ENCODE data around the gene FAM89B. TPM values are rescaled to one million over a fixed set of nuclear protein-coding genes. Genes with fewer than 3 reads are reported as not detected.

The FAM89B gene
- total and polyA plus RNA-seq, 7 donors = 34.0 to 96.7 (median 63.3) TPM

DNA sequence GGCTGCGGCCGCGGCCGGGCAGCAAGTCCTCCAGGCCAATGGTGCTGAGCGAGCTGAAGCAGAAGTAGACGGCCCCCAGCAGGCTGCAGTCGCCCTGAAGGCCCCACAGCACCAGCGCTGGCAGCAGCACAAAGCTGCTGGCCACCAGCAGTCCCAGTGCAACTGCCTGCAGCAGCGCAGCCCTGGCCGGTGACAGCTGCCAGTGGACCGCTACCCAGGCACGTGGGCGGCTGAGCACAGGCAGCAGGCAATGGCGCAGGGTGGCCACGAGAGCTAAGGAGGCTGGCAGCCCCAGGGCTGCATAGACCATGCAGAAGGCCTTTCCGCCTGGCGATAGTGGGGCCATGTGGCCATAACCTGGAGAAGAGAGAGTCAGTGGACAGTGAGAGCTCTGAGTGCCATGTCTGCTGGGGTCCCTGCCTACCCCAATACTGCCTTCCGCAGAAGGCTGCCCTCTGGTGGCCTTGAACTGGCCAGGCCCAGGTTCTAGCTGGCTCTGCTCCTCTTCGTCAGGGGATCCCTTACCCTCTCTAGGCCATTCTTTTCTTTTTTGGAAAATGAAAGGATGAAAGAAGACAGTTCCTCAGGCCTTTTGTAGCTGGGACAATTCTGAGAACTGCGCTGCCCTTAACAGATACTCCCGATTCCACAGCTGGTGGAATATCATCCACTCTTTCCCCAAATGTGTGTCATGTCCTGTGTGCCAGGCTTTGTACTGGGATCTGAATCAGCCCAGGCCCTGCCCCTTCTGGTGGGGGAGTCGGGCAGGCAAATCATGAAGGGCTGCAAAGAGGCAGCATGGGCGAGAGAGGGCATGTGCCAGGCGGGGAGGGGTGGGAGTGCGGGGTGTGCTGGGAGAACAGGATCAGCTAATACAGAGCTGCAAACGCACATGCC is 21.4 kb downstream of the FAM89B start:
- Histone ChIP-seq H3K9me3 (no peaks in the 10 kb centered on the region), H3K4me1 (peaks cover 0 to 38% (median 31%) of the 10 kb centered on the region in 4 donors), H3K36me3 (peaks cover 20 to 59% (median 43%) of the 10 kb centered on the region in 4 donors), H3K27ac (peak overlapping the region; percentile 32 to 81 (median 53)), H3K4me3 (no peak overlapping the region), H3K27me3 (no peaks in the 10 kb centered on the region)
- intact Hi-C loops (cut with DNase I) = loop anchor here (1.0 to 2.0 kb wide), 2 partner anchors 17 to 53 kb away; partner anchors contain the start of gene EHBP1L1
- peak; percentile 75 for DNase-seq
- TF ChIP-seq, protein P1, sequence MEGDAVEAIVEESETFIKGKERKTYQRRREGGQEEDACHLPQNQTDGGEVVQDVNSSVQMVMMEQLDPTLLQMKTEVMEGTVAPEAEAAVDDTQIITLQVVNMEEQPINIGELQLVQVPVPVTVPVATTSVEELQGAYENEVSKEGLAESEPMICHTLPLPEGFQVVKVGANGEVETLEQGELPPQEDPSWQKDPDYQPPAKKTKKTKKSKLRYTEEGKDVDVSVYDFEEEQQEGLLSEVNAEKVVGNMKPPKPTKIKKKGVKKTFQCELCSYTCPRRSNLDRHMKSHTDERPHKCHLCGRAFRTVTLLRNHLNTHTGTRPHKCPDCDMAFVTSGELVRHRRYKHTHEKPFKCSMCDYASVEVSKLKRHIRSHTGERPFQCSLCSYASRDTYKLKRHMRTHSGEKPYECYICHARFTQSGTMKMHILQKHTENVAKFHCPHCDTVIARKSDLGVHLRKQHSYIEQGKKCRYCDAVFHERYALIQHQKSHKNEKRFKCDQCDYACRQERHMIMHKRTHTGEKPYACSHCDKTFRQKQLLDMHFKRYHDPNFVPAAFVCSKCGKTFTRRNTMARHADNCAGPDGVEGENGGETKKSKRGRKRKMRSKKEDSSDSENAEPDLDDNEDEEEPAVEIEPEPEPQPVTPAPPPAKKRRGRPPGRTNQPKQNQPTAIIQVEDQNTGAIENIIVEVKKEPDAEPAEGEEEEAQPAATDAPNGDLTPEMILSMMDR (IDR thresholded peaks at IDR 0.05) = peak; percentile 76 to 93 (median 80)
- no peak for TF ChIP-seq POLR2A (IDR thresholded peaks at IDR 0.05)
- peak in 3 of 4 donors; percentile 51 to 66 (median 55) for TF ChIP-seq POLR2AphosphoS5 (IDR thresholded peaks at IDR 0.05)
- no peak for TF ChIP-seq EP300 (IDR thresholded peaks at IDR 0.05)
- WGBS, 2 donors = 89% methylated on average over 26 of the region's 26 CpGs

DNA sequence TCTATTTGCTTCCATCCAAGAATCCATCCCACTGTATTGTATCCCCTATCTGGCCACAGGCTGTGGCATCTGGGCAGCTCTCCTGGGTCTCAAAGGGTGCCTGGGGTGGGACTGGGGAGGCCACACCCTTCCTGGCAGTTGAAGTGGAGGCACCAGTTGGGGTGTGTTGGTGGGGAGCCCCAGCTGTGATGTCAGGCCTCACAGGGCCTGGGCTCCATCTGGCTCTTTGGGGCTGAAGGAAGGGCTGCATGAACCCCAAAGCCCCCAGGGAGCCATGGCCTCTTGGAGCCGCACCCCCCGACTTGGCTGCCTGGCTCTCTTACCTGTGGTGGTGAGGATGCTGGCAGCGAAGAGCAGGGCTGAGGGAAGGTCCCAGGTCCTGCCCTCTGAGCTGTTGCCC is 22.8 kb downstream of the FAM89B start:
- H3K27me3 ChIP-seq = no peaks in the 10 kb centered on the region
- H3K27ac ChIP-seq = peak overlapping the region in 1 of 4 donors; percentile 18
- H3K36me3 ChIP-seq = peaks cover 29 to 59% (median 48%) of the 10 kb centered on the region in 4 donors
- TF ChIP-seq, protein P1 (IDR thresholded peaks at IDR 0.05) = no peak
- TF ChIP-seq POLR2AphosphoS5 (IDR thresholded peaks at IDR 0.05) = peak in 1 of 4 donors; percentile 20
- peaks cover 0 to 27% (median 25%) of the 10 kb centered on the region in 4 donors for H3K4me1 ChIP-seq
- 38 to 73% methylated on average over 3 of the region's 3 CpGs for WGBS, 2 donors
- no peaks in the 10 kb centered on the region for H3K9me3 ChIP-seq
- peak; percentile 65 for DNase-seq
- intact Hi-C loops (cut with DNase I) = no loop called here
- no peak overlapping the region for H3K4me3 ChIP-seq

DNA sequence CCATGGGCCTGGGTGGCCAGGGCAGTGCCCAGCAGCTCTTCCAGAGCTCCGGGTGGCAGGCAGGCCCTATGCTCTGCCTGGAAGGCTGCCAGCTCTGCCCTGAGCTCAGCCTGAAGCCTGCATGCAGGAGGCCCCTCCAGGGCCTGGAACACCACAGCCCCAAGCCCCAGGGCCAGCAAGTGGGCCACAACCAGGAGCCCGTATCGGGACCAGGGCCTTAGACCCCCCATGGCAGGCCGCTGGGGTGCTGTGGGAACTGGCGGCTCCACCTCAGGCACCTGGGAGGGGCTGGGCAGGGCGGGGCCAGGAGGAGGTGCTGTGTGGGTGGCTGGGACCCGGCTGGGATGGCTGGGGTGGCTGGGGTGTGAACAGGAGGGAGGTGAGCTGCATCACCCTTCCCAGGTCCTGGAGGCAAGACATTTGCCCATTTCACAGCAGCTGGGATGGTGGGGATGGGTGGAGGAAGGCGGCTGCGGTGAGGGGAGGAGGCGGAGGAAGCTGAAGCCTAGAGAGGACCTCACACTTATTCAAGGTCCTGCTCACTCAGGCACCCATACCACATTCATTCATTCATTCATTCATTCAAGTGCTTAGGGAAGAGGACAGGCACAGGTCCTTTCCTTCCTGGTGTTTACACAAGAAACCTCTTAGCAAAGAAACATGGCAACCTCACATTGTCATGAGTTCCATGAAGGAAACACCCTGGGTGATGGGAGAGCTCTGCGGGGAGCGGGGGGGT is 23.4 kb downstream of the FAM89B start, which contains the start of gene KCNK7:
Gene KCNK7, minus strand, starts transcription at position 258 of the 739 bp plus-strand sequence. Its CDS starts 28 bp downstream, at position 230.
- intact Hi-C loops (cut with DNase I) = no loop called here
- Histone ChIP-seq H3K36me3 (peaks cover 29 to 59% (median 45%) of the 10 kb centered on the region in 4 donors), H3K27ac (peak within 1 kb of the TSS in 1 of 4 donors; percentile 18), H3K9me3 (no peaks in the 10 kb centered on the region), H3K4me3 (no peak within 1 kb of the TSS), H3K27me3 (no peaks in the 10 kb centered on the region), H3K4me1 (peaks cover 0 to 24% (median 24%) of the 10 kb centered on the region in 4 donors)
- TF ChIP-seq POLR2AphosphoS5 (IDR thresholded peaks at IDR 0.05) (peak in 1 of 4 donors; percentile 8), EP300 (IDR thresholded peaks at IDR 0.05) (no peak), POLR2A (IDR thresholded peaks at IDR 0.05) (no peak)
- TF ChIP-seq, protein P1 (IDR thresholded peaks at IDR 0.05) = no peak
- DNase-seq = no peak
- WGBS, 2 donors = 39 to 73% methylated on average over 12 of the region's 12 CpGs

DNA sequence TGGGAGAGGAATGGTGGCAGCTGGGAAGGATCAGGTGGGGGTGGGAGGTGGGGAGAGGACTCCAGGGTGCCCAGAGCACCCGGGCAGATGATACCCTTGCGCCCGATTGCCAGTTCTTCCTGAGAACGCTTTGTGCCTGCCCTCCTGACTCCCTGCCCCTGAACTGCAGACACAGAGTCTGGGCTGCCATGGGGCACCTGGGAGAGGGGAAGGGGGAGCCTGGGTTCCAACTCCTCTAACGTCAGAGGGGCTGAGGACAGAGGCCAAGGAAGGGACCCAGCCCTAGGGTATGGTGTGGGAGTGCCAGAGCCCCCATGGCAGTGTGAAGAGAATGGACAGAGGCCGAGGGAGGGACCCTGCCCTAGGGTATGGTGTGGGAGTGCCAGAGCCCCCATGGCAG is 24.2 kb downstream of the FAM89B start:
- TF ChIP-seq EP300 (IDR thresholded peaks at IDR 0.05) (no peak), POLR2A (IDR thresholded peaks at IDR 0.05) (no peak), POLR2AphosphoS5 (IDR thresholded peaks at IDR 0.05) (no peak)
- TF ChIP-seq, protein P1 (IDR thresholded peaks at IDR 0.05) = no peak
- intact Hi-C loops (cut with DNase I) = no loop called here
- 82 to 86% methylated on average over 6 of the region's 6 CpGs for WGBS, 2 donors

More for the DNA sequence above, 24.2 kb downstream of the FAM89B start:
- Histone ChIP-seq H3K4me1 (peaks cover 0 to 24% (median 24%) of the 10 kb centered on the region in 4 donors), H3K9me3 (no peaks in the 10 kb centered on the region), H3K36me3 (peaks cover 28 to 59% (median 38%) of the 10 kb centered on the region in 4 donors), H3K27me3 (no peaks in the 10 kb centered on the region), H3K4me3 (no peak overlapping the region), H3K27ac (no peak overlapping the region)
- DNase-seq = no peak

All from sigmoid colon (tissue), 7 donors.